Activated naive CD4-positive, alpha-beta T cell treated with anti-CD3 and anti-CD28 coated beads, Interleukin-2, amount 50 U/mL, for 16 hours (primary cell): ENCODE measurements around the gene EPHA10.
A peak's percentile ranks its signal among the peaks of the same experiment; 100 is the strongest.
"Not testable (repeated sequence)": the region's sequence is repeated elsewhere in the genome, so short reads cannot be mapped to it uniquely, and the experiment has no call there.

Source experiments
- DNase-seq: peaks from one replicate; pipeline ENCODE4 v3.0.0-alpha.2; 2020

Gene EPHA10

GRCh38 chr1:37767488-37767887 lies 2.6 kb upstream of the EPHA10 start:
- DNase-seq = no peak

- DNase-seq = peak; percentile 36
These were observed 1.2 kb upstream of the EPHA10 start for GRCh38 chr1:37765916-37766664.

GRCh38 chr1:37764414-37764825 lies 500 bp downstream of the EPHA10 start:
- peak; percentile 47 for DNase-seq

GRCh38 chr1:37763791-37764413 lies 1.0 kb downstream of the EPHA10 start:
- DNase-seq = no peak

GRCh38 chr1:37762516-37762915 lies 2.4 kb downstream of the EPHA10 start:
- no peak for DNase-seq

- DNase-seq = no peak
These were observed 3.4 kb downstream of the EPHA10 start for GRCh38 chr1:37761416-37762095.

GRCh38 chr1:37759451-37759850 lies 5.5 kb downstream of the EPHA10 start:
- DNase-seq = no peak

- no peak for DNase-seq
These were observed 8.9 kb downstream of the EPHA10 start for GRCh38 chr1:37755951-37756560.

GRCh38 chr1:37755290-37755689 lies 9.6 kb downstream of the EPHA10 start:
- no peak for DNase-seq

GRCh38 chr1:37753473-37754321 lies 11.2 kb downstream of the EPHA10 start:
- no peak for DNase-seq

GRCh38 chr1:37752583-37753471 lies 12.1 kb downstream of the EPHA10 start:
- peak; percentile 23 for DNase-seq

GRCh38 chr1:37752213-37752582 lies 12.7 kb downstream of the EPHA10 start:
- DNase-seq = no peak

GRCh38 chr1:37748565-37748964 lies 16.4 kb downstream of the EPHA10 start:
- no peak for DNase-seq

- no peak for DNase-seq
These were observed 18.1 kb downstream of the EPHA10 start for GRCh38 chr1:37746806-37747205.

- no peak for DNase-seq
These were observed 23.3 kb downstream of the EPHA10 start for GRCh38 chr1:37741662-37742061.

- no peak for DNase-seq
These were observed 23.8 kb downstream of the EPHA10 start for GRCh38 chr1:37741130-37741529.

GRCh38 chr1:37739222-37739621 lies 25.7 kb downstream of the EPHA10 start:
- DNase-seq = no peak

- not testable (repeated sequence) for DNase-seq
These were observed 26.3 kb downstream of the EPHA10 start for GRCh38 chr1:37738619-37739018.

GRCh38 chr1:37737975-37738374 lies 26.9 kb downstream of the EPHA10 start:
- not testable (repeated sequence) for DNase-seq

GRCh38 chr1:37734629-37735591 lies 30.0 kb downstream of the EPHA10 start:
- no peak for DNase-seq
